H9 (cell line): Measurements from ENCODE around the gene NFE2L3. TPM values are rescaled to one million over a fixed set of nuclear protein-coding genes. Genes with fewer than 3 reads are reported as not detected.
"Not testable (repeated sequence)": the region's sequence is repeated elsewhere in the genome, so short reads cannot be mapped to it uniquely, and the experiment has no call there.

Source experiments
- DNase-seq: peaks from one replicate; pipeline ENCODE4 v3.0.0-alpha.2; 2017
- H2AFZ ChIP-seq: one replicate; pipeline ENCODE4 v1.6.1; 2013; ENCODE audit warnings: mild to moderate bottlenecking, low read length, control low read depth, moderate library complexity
- H2AK5ac ChIP-seq: 2 replicates; pipeline ENCODE4 v1.6.1; 2013; ENCODE audit warnings: low read length, control low read depth, mixed read lengths; ENCODE audit not compliant: insufficient read length
- H2BK120ac ChIP-seq: one replicate; pipeline ENCODE4 v1.6.1; 2013; ENCODE audit warnings: low read depth, mild to moderate bottlenecking, low read length, control low read depth, inconsistent platforms; ENCODE audit not compliant: poor library complexity, severe bottlenecking
- H2BK12ac ChIP-seq: 2 replicates; pipeline ENCODE4 v1.6.1; 2013; ENCODE audit warnings: low read length, control low read depth, mixed read lengths, low read depth; ENCODE audit not compliant: insufficient read length
- H2BK15ac ChIP-seq: 2 replicates; pipeline ENCODE4 v1.6.1; 2013; ENCODE audit warnings: low read depth, low read length, control low read depth
- H2BK20ac ChIP-seq: one replicate; pipeline ENCODE4 v1.6.1; 2013; ENCODE audit warnings: low read depth, mild to moderate bottlenecking, low read length, control low read depth, inconsistent platforms; ENCODE audit not compliant: poor library complexity, severe bottlenecking
- H2BK5ac ChIP-seq: 2 replicates; pipeline ENCODE4 v1.6.1; 2013; ENCODE audit warnings: low read length, control low read depth, mixed read lengths; ENCODE audit not compliant: insufficient read length
- H3K14ac ChIP-seq: 2 replicates; pipeline ENCODE4 v1.6.1; 2013; ENCODE audit warnings: low read length, control low read depth; ENCODE audit not compliant: insufficient read depth
- H3K18ac ChIP-seq: 2 replicates; pipeline ENCODE4 v1.6.1; 2013; ENCODE audit warnings: low read depth, mild to moderate bottlenecking, mixed read lengths, low read length, control low read depth; ENCODE audit not compliant: insufficient read length
- H3K23ac ChIP-seq: 2 replicates; pipeline ENCODE4 v1.6.1; 2013; ENCODE audit warnings: low read length, control low read depth, mixed read lengths, low read depth; ENCODE audit not compliant: insufficient read length
- H3K23me2 ChIP-seq: 2 replicates; pipeline ENCODE4 v1.6.1; 2013; ENCODE audit warnings: low read depth, mild to moderate bottlenecking, mixed read lengths, low read length, control low read depth; ENCODE audit not compliant: insufficient read length, poor library complexity, severe bottlenecking
- H3K27ac ChIP-seq: 2 replicates; pipeline ENCODE4 v1.5.1; 2013; ENCODE audit warnings: low read length, control low read depth, mixed read lengths, low read depth; ENCODE audit not compliant: insufficient read length
- H3K27me3 ChIP-seq: 2 replicates; pipeline ENCODE4 v1.6.1; 2013; ENCODE audit warnings: low read length, control low read depth, inconsistent platforms; ENCODE audit not compliant: insufficient read depth
- H3K4ac ChIP-seq: 2 replicates; pipeline ENCODE4 v1.6.1; 2013; ENCODE audit warnings: low read depth, mild to moderate bottlenecking, control low read depth, inconsistent platforms, low read length, moderate library complexity
- H3K4me1 ChIP-seq: 2 replicates; pipeline ENCODE4 v1.6.1; 2013; ENCODE audit warnings: low read length, control low read depth, inconsistent platforms; ENCODE audit not compliant: insufficient read depth
- H3K4me2 ChIP-seq: 2 replicates; pipeline ENCODE4 v1.6.1; 2013; ENCODE audit warnings: low read length, control low read depth, mixed read lengths; ENCODE audit not compliant: insufficient read length, insufficient read depth
- H3K56ac ChIP-seq: 2 replicates; pipeline ENCODE4 v1.6.1; 2013; ENCODE audit warnings: low read depth, mild to moderate bottlenecking, mixed read lengths, low read length, control low read depth; ENCODE audit not compliant: insufficient read length
- H3K79me1 ChIP-seq: 2 replicates; pipeline ENCODE4 v1.6.1; 2013; ENCODE audit warnings: low read depth, mild to moderate bottlenecking, moderate library complexity, low read length, control low read depth, inconsistent platforms; ENCODE audit not compliant: insufficient read depth, poor library complexity, severe bottlenecking
- H3K79me2 ChIP-seq: 2 replicates; pipeline ENCODE4 v1.6.1; 2013; ENCODE audit warnings: low read length, control low read depth, inconsistent platforms; ENCODE audit not compliant: insufficient read depth
- H3K9ac ChIP-seq: 2 replicates; pipeline ENCODE4 v1.6.1; 2013; ENCODE audit warnings: low read length, control low read depth, mixed read lengths; ENCODE audit not compliant: insufficient read length; ENCODE audit errors: extremely low read depth
- H3K9me3 ChIP-seq: one replicate; pipeline ENCODE4 v1.6.1; 2013; ENCODE audit warnings: low read depth, low read length, inconsistent platforms; ENCODE audit not compliant: control insufficient read depth
- H3T11ph ChIP-seq: one replicate; pipeline ENCODE4 v1.6.1; 2013; ENCODE audit warnings: mild to moderate bottlenecking, low read length, control low read depth, inconsistent platforms
- H4K20me1 ChIP-seq: one replicate; pipeline ENCODE4 v1.6.1; 2013; ENCODE audit not compliant: control insufficient read depth, insufficient read length, insufficient read depth
- H4K5ac ChIP-seq: 2 replicates; pipeline ENCODE4 v1.6.1; 2013; ENCODE audit warnings: low read depth, mild to moderate bottlenecking, mixed read lengths, low read length, control low read depth; ENCODE audit not compliant: insufficient read length
- H4K8ac ChIP-seq: replicated peaks from 2 replicates; pipeline ENCODE4 v1.6.1; 2013; ENCODE audit warnings: low read length, control low read depth, mixed read lengths, low read depth; ENCODE audit not compliant: insufficient read length
- H4K91ac ChIP-seq: 2 replicates; pipeline ENCODE4 v1.6.1; 2013; ENCODE audit warnings: low read depth, mild to moderate bottlenecking, moderate library complexity, mixed read lengths, low read length, control low read depth; ENCODE audit not compliant: insufficient read length
- H3K27ac Mint-ChIP-seq, 3 experiments: 2 replicates in 2 of 3; 3 replicates in 1 of 3; pipeline ENCODE4 v1.8.0; 2020 to 2021; ENCODE audit warnings: mixed read lengths in 3 of 3, mild to moderate bottlenecking in 1 of 3, moderate library complexity in 1 of 3
- H3K27me3 Mint-ChIP-seq: 2 replicates; pipeline ENCODE4 v1.8.0; 2021; ENCODE audit warnings: low read depth, mild to moderate bottlenecking, moderate library complexity, mixed read lengths
- H3K36me3 Mint-ChIP-seq, 3 experiments: 2 replicates in 2 of 3; 3 replicates in 1 of 3; pipeline ENCODE4 v1.8.0; 2020 to 2021; ENCODE audit warnings: low read depth in 3 of 3, mixed read lengths in 3 of 3; ENCODE audit not compliant: insufficient read depth in 1 of 3
- H3K4me1 Mint-ChIP-seq, 2 experiments: 2 replicates each; pipeline ENCODE4 v1.8.0; 2020; ENCODE audit warnings: mixed read lengths in 2 of 2
- H3K4me3 Mint-ChIP-seq, 2 experiments: 2 replicates in 1 of 2; 3 replicates in 1 of 2; pipeline ENCODE4 v1.8.0; 2020 to 2021; ENCODE audit warnings: mild to moderate bottlenecking in 2 of 2, mixed read lengths in 2 of 2, moderate library complexity in 1 of 2
- H3K9me3 Mint-ChIP-seq, 2 experiments: 2 replicates in 1 of 2; 3 replicates in 1 of 2; pipeline ENCODE4 v1.8.0; 2020; ENCODE audit warnings: mild to moderate bottlenecking in 2 of 2, mixed read lengths in 2 of 2, moderate library complexity in 1 of 2
- CTCF ChIP-seq: fragments of 200-600 bp; sonication (generic); conservative IDR thresholded peaks from 3 replicates; pipeline ENCODE4 v1.8.0; 2021; ENCODE audit warnings: antibody characterized with exemption, mild to moderate bottlenecking
- WGBS: extraction: QIAGEN DNeasy Blood & Tissue Kit; methylation state at CpG from one replicate; pipeline ENCODE4 v1.1.7; 2013; ENCODE audit warnings: missing lambda C conversion rate, low lambda C conversion rate, mixed read lengths; ENCODE audit not compliant: insufficient read length; ENCODE audit errors: extremely low coverage; 5-methylcytosine and 5-hydroxymethylcytosine counted together
- total RNA-seq: library from RNA; stranded (reverse); gene quantifications from 2 replicates; pipeline ENCODE4 v1.2.1, GENCODE V29; 2021

Gene NFE2L3
- total RNA-seq, 1 experiment from 2014 or later, result 46.9 TPM

- Histone ChIP-seq H3K18ac (no peak overlapping the region), H2AK5ac (no peak overlapping the region), H3K27me3 (no peaks in the 10 kb centered on the region), H2BK15ac (no peak overlapping the region), H2BK20ac (no peak overlapping the region), H2BK120ac (no peak overlapping the region), H4K8ac (no peak overlapping the region), H2BK5ac (no peak overlapping the region), H3K56ac (no peak overlapping the region), H4K20me1 (no peaks in the 10 kb centered on the region), H3K4ac (no peak overlapping the region), H3K23ac (no peak overlapping the region), H3T11ph (no peak overlapping the region), H3K79me1 (no peaks in the 10 kb centered on the region), H3K27ac (no peak overlapping the region), H2AFZ (no peak overlapping the region), H4K5ac (no peak overlapping the region), H2BK12ac (no peak overlapping the region), H3K23me2 (no peaks in the 10 kb centered on the region), H3K9ac (no peak overlapping the region), H4K91ac (no peak overlapping the region), H3K4me1 (no peaks in the 10 kb centered on the region), H3K14ac (no peak overlapping the region), H3K4me2 (no peak overlapping the region), H3K9me3 (no peaks in the 10 kb centered on the region), H3K79me2 (no peaks in the 10 kb centered on the region)
- peak; percentile 7 for DNase-seq
- peaks cover 6% of the 10 kb centered on the region for H3K27me3 Mint-ChIP-seq
- no CpG with 5 or more reads among the region's 4 CpGs for WGBS
- no peaks in the 10 kb centered on the region for H3K36me3 Mint-ChIP-seq
- H3K9me3 Mint-ChIP-seq, result no peaks in the 10 kb centered on the region
- no peak overlapping the region for H3K27ac Mint-ChIP-seq
- no peak overlapping the region for H3K4me3 Mint-ChIP-seq
- peaks cover 0 to under 1% of the 10 kb centered on the region in 2 experiments; a peak in 1 of 4 replicates for H3K4me1 Mint-ChIP-seq
- no peak for TF ChIP-seq CTCF
Observed at GRCh38 chr7:26122745-26123144, 29.3 kb upstream of the NFE2L3 start.

- not testable (repeated sequence) for H4K20me1 ChIP-seq, H2AFZ ChIP-seq, H2AK5ac ChIP-seq, H3K79me1 ChIP-seq, H3K14ac ChIP-seq, H3K4me3 Mint-ChIP-seq, H3K79me2 ChIP-seq, H2BK120ac ChIP-seq, H4K8ac ChIP-seq, H3K56ac ChIP-seq, H3K23me2 ChIP-seq, H3K4me2 ChIP-seq, H3K9ac ChIP-seq, H3T11ph ChIP-seq, H3K27ac ChIP-seq, H3K18ac ChIP-seq, H2BK12ac ChIP-seq, H3K4ac ChIP-seq, H4K5ac ChIP-seq, H3K27me3 Mint-ChIP-seq, H3K4me1 Mint-ChIP-seq, H3K4me1 ChIP-seq, H3K27me3 ChIP-seq, H3K36me3 Mint-ChIP-seq, H4K91ac ChIP-seq, H3K9me3 Mint-ChIP-seq, H3K9me3 ChIP-seq, H2BK20ac ChIP-seq, H3K27ac Mint-ChIP-seq, H3K23ac ChIP-seq, H2BK15ac ChIP-seq, H2BK5ac ChIP-seq
- peak; percentile 2 for DNase-seq
- WGBS, result no CpG with 5 or more reads among the region's 4 CpGs
Observed at GRCh38 chr7:26124775-26125174, 27.2 kb upstream of the NFE2L3 start.
